ENCODE data around the gene CLDND2.

DNA sequence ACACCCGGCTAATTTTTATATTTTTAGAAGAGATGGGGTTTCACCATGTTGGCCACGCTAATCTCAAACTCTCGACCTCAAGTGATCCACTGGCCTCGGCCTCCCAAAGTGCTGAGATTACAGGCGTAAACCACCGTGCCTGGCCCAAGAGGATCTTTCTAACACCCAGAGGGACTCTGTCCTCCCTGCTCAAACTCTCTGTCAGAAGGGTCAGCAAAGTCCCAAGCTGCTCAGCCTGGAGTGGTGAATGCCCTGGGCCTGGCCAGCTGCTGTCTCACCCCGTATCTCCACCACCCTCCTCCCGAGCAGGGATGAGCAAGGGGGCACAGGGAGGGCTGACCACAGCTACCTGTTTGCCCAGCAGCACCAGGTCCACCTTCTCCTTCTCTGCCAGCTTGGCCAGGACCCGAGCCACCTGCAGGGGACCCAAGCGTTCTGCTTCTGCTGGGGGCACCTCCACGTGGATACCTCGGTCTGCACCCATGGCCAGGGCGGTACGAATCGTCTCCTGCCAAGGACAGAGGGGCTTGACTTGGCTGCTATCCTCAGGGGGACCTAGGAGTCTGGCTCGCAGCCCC is 15.9 kb downstream of the CLDND2 start:
- TF ChIP-seq NRF1 (conservative IDR thresholded peaks at IDR 0.05; ENCODE audit: low read depth, low read length) (no peak), MTA3 (IDR thresholded peaks at IDR 0.05; ENCODE audit: borderline replicate concordance, low read length) (no peak), POLR2AphosphoS5 (IDR thresholded peaks at IDR 0.05; ENCODE audit: low read length) (no peak)
- TF ChIP-seq, protein P1, sequence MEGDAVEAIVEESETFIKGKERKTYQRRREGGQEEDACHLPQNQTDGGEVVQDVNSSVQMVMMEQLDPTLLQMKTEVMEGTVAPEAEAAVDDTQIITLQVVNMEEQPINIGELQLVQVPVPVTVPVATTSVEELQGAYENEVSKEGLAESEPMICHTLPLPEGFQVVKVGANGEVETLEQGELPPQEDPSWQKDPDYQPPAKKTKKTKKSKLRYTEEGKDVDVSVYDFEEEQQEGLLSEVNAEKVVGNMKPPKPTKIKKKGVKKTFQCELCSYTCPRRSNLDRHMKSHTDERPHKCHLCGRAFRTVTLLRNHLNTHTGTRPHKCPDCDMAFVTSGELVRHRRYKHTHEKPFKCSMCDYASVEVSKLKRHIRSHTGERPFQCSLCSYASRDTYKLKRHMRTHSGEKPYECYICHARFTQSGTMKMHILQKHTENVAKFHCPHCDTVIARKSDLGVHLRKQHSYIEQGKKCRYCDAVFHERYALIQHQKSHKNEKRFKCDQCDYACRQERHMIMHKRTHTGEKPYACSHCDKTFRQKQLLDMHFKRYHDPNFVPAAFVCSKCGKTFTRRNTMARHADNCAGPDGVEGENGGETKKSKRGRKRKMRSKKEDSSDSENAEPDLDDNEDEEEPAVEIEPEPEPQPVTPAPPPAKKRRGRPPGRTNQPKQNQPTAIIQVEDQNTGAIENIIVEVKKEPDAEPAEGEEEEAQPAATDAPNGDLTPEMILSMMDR (IDR thresholded peaks at IDR 0.05 in 2 of 3, conservative IDR thresholded peaks at IDR 0.05 in 1 of 3; ENCODE audit: control insufficient read depth in 2 of 3, extremely low read depth in 1 of 3, insufficient read depth in 1 of 3, low read depth in 3 of 3, low read length in 3 of 3), result no peak
